Hematopoietic multipotent progenitor cell treated with erythropoietin and hydrocortisone succinate and interleukin-3 and kit ligand, for 8 days (in vitro differentiated cells): Measurements from ENCODE around the gene PAFAH1B2.
A peak's percentile ranks its signal among the peaks of the same experiment; 100 is the strongest.

Experiments used
- DNase-seq: peaks from one replicate; pipeline ENCODE4 v3.0.0-alpha.2; 2015

Gene PAFAH1B2

DNA sequence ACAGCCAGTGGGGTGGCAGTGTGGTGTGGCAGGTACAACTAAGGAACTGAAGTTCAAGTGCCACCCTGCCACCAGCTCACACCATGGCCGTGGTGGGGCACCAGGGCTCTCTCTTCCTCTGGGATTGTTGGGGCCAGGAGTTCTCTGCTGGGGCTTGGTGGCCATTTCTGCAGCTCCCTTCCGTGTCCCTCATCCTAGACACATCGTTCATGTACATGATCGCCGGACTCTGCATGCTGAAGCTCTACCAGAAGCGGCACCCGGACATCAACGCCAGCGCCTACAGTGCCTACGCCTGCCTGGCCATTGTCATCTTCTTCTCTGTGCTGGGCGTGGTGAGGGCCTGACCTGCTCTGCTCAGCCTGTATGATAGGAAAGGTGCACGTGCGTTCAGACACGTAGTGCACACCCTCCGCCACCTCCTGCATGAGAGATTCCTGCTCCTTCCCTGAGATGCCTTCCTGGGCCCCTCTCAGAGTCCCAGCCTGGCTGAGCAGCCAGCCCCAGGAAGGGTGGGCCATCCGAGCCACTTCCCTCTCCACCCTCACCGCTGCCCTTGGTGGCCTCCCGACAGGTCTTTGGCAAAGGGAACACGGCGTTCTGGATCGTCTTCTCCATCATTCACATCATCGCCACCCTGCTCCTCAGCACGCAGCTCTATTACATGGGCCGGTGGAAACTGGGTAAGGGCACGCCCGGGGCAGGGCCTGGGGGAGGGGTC is 47.8 kb downstream of the PAFAH1B2 start:
- no peak for DNase-seq

DNA sequence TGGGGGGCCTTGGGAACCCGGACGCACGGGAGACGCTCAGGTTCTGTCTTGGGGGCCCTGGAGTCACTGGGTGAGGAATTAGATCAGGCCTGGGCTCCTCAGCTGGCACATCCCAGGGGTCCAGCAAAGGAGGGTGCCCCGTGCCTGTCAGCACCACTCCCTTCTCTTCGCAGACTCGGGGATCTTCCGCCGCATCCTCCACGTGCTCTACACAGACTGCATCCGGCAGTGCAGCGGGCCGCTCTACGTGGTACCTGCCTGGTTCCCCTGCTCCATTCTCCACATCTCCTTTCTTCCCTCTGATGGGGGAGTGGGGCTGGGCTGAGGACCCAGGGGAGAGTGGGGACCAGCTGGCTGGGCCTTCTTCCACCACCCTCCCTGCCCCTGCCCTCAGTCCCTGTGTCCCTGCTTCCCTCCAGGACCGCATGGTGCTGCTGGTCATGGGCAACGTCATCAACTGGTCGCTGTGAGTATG is 48.4 kb downstream of the PAFAH1B2 start:
- no peak for DNase-seq

DNA sequence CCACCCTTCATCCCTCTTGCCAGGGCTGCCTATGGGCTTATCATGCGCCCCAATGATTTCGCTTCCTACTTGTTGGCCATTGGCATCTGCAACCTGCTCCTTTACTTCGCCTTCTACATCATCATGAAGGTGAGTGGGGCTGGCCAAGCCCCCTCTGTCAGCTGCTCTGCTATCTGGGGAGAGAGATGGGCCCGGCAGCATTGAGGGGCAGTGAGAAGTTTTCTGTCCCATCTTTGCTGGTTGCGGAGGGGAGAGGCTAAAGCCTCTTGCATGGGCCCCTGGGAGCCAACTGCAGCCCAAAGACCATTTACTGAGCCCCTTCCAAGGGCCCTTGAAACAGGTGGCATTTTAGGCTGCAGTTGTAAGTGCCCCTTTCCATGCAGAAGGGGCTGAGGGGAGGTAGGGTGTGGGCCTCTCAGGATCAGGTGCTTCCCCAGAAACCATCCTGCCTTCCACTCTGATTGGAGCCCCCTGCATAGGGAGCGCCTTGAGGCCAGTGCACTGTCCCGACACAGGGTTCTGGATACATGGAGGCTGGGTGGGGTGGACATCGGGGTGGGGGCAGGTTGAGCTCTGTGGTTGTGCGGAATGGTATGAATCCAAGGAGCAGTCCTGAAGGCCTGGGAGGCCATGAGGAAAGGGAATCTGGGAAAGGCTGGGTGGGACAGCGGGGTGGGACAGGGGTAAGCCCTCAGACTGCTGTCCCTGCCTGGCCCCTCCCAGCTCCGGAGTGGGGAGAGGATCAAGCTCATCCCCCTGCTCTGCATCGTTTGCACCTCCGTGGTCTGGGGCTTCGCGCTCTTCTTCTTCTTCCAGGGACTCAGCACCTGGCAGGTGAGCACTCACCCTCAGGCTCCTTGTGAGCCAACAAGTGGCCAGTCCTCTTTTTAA is 49.3 kb downstream of the PAFAH1B2 start:
- DNase-seq: no peak

DNA sequence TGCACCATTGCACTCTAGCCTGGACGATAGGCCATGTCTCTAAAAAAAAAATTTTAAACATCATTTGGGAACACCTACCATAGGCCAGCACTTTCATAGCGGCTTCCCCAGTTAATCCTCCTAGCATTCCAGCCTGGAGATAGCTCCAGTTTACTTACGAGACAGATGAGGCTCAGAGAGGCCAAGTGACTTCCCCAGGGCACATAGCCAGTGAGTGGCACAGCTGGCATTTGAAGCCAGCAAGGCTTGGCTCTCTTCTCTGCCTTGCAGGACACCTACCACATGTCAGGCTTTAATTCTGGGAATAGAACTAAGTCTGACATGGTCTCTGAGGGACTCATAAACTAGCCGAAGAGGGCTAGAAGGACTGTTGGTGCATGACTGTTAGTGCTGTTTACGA is 50.2 kb downstream of the PAFAH1B2 start:
- DNase-seq: no peak

DNA sequence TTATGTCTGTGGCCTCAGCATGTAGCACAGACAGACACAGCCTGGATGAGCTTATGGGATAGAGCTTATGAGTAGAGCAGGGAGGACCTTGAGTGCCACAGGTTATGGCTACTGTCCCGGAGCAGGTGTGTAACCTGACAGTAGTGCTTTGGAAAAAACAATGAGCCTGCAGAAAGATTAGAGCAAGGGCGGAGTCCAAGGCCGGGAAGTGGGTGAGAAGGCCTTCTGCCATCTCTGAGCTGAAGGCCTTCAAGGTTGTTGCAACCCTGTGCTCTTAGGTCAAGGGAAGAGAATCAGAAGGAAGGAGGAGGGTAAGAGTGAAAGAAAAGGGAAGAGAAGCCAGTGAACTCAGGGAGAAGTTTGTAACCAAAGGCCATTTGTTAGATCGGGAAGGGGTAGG is 51.2 kb downstream of the PAFAH1B2 start:
- no peak for DNase-seq

DNA sequence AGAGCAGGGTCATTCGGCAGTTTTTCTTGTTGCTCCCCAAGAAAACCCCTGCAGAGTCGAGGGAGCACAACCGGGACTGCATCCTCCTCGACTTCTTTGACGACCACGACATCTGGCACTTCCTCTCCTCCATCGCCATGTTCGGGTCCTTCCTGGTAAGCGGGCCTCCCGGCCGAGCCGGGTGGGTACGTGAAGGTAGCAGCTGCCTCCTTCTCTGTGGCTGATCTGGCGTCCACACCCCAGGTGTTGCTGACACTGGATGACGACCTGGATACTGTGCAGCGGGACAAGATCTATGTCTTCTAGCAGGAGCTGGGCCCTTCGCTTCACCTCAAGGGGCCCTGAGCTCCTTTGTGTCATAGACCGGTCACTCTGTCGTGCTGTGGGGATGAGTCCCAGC is 51.7 kb downstream of the PAFAH1B2 start:
- no peak for DNase-seq

DNA sequence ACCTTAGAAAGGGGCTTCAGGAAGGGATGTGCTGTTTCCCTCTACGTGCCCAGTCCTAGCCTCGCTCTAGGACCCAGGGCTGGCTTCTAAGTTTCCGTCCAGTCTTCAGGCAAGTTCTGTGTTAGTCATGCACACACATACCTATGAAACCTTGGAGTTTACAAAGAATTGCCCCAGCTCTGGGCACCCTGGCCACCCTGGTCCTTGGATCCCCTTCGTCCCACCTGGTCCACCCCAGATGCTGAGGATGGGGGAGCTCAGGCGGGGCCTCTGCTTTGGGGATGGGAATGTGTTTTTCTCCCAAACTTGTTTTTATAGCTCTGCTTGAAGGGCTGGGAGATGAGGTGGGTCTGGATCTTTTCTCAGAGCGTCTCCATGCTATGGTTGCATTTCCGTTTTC is 52.9 kb downstream of the PAFAH1B2 start:
- no peak for DNase-seq

DNA sequence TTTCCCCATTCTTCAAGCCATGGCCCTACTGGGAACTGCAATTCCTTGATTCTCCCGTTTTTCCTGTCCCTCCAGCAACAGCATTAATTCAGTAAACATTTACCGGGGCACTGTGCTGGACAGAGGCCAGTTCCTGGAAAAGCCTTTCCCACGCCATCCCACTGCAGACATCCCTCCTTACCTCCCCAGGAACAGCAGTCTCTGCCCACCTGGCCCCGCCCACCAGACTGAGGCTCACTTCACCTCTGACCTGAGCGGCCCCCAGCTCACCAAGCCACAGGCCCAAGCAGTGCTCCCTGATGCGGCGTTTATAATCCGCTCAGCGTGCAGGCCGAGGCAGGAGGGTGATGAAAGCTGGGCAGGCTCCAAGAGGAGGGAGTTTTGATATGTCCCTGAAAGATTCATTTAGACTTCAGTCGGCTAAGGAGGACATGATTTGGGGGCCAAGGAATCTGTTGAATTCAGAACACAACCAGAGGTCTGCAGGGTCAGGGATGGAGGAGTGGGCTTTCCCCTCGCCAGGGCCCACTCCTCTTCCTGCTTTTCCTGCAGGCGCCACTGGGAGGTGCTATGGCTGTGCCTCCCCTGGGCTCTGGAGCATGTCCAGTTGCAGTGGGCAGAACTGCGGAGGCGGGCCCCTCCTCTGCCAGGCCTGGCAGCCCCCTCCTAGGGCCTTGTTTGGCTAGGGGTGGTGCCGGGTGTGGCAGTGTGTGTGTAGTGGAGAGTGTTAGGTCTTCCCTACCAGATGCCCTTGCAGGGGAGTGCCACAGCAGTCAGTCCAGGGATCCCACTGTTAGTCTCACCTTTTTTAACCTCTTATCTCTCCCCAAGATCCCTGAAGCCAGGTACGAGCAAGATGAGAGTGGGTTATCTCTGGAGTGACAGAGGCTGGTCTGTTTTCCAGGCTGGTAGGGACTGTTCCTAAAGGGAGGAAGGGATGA is 53.7 kb downstream of the PAFAH1B2 start:
- peak; percentile 37 for DNase-seq

DNA sequence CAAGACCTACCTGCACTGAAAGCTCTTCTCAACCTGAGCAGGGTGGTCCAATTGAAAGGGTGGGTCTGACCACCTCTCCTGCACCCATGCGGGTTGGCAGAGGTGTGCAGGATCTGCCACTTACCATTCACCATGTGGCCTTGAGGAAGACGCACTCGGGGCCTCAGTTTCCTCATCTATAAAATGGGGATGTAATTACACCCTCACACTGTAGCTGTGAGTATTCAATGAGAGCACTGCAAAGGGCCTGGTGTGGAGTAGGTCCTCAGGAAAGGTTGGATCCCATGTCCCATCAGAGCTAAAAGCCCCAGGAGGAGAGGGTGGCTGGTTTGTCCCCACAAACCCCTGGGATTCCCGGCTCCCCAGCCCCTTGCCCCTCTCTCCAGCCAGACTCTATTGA is 54.5 kb downstream of the PAFAH1B2 start:
- no peak for DNase-seq

DNA sequence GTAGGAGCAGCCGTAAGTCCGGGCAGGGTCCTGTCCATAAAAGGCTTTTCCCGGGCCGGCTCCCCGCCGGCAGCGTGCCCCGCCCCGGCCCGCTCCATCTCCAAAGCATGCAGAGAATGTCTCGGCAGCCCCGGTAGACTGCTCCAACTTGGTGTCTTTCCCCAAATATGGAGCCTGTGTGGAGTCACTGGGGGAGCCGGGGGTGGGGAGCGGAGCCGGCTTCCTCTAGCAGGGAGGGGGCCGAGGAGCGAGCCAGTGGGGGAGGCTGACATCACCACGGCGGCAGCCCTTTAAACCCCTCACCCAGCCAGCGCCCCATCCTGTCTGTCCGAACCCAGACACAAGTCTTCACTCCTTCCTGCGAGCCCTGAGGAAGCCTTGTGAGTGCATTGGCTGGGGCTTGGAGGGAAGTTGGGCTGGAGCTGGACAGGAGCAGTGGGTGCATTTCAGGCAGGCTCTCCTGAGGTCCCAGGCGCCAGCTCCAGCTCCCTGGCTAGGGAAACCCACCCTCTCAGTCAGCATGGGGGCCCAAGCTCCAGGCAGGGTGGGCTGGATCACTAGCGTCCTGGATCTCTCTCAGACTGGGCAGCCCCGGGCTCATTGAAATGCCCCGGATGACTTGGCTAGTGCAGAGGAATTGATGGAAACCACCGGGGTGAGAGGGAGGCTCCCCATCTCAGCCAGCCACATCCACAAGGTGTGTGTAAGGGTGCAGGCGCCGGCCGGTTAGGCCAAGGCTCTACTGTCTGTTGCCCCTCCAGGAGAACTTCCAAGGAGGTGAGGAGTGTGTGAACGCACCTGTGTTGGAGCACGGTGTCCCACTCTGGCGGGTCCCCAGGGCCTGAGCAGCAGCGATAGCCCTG is 55.2 kb downstream of the PAFAH1B2 start, which contains the start of gene TAGLN:
TAGLN (plus strand) TSS at position 318 of the 863 bp plus-strand sequence. CDS start 3,644 bp downstream, outside the sequence.
- no peak for DNase-seq

DNA sequence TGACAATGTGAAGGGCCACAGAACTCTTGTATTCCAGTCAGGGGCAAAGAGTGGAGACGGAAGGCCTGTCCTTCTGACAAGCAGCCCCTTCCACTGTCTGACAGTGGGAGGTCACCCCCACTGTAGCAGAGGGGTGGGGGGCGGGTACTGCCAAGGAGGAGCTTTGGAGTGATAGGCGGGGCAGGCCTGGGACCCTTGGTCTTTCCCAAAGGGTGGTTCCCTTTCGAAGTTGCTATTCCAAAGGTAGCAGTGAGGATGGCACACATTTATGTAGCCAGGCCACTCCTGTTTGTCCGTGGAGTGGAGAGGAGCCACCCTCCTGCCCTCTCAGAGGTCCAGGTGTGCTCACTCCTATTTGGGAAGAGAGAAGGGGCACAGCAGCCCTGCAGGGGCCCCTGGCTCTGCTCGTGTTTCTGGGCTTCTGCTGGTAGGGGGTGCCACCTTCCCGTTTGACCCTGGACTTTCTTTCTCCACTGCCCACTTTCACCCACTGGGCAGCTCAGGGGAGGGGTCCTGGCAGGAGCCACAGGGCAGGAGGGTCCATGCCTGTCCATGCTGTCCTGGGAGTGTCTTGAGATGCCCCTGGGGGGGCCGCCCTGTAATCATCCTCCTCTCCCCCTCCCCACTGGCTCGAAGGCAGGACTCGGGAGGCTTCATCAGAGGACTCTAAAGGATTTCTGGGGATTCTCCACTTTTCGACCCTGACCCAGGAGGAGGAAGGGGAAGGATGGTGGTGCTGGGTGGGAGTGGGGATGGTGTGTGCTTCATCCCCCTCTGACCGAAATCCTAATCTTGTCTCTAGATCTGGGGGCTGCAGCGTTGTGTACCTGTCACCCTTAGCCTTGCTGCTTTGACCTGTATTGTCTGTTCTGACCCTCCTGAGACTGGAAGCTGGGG is 56.1 kb downstream of the PAFAH1B2 start:
- DNase-seq: no peak

DNA sequence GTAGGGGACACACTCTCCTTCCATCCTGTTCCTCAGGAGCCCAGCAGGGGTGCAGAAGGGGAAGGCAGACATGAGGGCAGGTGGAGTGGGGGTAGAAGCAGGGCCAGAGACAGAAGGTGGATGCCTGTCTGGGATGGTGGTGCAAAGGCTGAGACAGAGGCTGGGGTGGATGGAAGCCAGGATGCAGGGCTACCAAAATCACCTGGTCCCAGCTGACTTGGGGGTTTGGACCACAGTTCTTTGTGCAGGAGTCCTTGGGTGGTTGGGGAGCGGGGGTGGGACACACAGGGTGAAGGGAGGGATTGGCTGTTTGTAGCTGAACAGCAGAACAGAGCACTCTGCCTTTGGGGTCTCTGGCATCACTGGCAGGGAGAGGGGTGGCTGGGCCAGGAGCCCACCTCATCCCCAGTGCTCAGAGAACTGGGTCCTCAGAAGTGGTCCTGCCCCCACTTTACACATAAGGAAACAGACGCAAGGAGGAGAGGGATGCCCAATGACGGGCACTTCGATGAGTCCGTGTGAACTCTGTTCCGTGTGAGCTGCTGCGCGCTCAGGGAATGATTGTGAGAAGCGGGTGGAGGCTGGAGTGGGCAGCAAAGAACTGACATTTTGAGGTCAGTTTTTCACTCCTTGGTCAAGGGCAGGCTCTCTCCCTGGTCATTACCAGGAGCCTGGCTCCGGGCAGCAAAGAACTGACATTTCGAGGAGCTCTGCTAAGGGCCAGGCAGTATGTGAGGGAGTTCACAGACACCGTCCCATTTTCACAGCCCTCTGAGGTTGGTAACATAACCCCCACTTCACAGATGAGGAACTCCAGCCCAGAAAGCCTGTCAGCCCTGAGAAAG is 56.9 kb downstream of the PAFAH1B2 start:
- DNase-seq: no peak

DNA sequence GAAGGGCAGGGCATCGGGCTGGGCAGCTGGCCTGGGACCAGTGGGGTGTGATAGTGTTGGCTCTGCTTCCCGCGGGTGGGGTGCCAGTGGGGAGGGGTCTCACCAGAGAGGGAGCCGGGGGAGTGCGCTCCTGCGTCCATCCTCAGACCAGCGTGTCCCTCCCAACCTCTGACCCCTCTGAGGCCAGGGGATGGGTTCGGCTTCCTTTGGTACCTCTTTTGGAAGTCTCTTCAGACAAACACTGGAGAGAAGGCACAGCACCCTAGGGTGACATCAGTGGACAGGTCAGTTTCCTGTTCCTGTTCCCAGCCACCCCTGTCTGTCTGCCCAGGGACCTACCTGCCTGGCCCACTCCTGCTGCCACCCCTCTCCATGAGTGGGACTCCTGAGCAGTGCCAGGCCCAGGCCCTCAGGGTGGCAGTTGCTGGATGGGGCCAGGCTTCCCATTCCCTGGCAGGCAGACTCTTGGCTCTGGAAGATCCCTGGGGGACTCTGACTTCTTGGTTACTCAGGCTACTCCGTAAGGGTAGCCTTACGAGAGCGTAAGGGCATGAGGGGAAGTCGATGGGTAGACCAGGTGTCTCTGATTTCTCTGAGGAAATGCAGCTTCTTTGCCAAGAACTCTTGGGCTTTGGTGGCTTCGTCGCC is 57.7 kb downstream of the PAFAH1B2 start:
- no peak for DNase-seq

DNA sequence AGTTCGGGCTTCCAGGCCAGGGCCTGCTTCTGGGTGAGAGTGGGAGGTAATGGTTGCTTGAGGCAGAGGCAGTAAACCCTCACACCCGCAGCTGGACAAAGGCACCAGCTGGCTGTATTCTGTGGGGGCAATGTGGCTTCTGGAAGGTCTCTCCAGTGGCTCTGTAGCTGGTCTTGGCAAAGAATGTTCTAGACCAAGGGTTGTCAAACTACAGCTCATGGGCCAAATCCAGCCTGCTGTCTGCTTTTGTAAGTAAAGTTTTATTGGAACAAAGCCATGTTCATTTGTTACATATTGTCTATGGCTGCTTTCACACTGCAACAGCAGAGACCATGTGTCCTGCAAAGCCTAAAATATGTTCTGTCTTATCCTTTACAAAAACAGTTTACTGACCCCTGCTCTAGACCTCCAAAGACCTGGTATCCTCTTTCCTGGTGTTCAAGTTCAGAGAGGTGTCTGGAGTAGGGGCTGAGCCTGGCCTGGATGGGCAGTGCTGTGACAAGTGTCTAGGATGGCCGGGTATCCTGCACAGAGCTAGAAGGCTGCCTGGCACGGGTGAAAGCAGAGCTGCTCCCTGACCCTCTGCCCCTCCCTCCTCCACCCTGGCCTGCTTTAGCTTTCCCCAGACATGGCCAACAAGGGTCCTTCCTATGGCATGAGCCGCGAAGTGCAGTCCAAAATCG is 58.4 kb downstream of the PAFAH1B2 start:
- DNase-seq: no peak

DNA sequence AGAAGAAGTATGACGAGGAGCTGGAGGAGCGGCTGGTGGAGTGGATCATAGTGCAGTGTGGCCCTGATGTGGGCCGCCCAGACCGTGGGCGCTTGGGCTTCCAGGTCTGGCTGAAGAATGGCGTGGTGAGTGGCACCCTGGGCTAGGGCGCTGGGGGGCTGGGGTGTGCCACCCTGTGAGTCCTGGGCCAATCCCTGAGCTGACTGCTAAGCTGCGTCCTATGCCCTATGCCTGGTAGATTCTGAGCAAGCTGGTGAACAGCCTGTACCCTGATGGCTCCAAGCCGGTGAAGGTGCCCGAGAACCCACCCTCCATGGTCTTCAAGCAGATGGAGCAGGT is 59.0 kb downstream of the PAFAH1B2 start:
- DNase-seq: no peak

DNA sequence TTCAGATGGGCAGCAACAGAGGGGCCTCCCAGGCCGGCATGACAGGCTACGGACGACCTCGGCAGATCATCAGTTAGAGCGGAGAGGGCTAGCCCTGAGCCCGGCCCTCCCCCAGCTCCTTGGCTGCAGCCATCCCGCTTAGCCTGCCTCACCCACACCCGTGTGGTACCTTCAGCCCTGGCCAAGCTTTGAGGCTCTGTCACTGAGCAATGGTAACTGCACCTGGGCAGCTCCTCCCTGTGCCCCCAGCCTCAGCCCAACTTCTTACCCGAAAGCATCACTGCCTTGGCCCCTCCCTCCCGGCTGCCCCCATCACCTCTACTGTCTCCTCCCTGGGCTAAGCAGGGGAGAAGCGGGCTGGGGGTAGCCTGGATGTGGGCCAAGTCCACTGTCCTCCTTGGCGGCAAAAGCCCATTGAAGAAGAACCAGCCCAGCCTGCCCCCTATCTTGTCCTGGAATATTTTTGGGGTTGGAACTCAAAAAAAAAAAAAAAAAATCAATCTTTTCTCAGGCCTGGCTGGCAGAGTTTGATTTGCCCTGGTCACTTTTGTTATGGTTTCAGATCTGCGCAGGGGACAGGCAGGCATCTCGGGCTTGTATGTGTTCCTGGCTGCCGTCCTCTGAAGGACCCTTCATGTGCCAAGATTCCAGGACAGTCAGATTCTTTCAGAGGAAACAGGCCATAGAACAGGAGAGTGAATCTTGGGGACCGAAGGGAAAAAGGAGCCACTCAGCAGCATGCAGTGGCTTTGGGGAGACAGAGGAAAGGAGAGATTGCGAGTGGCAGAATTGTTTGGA is 60.4 kb downstream of the PAFAH1B2 start:
- no peak for DNase-seq

DNA sequence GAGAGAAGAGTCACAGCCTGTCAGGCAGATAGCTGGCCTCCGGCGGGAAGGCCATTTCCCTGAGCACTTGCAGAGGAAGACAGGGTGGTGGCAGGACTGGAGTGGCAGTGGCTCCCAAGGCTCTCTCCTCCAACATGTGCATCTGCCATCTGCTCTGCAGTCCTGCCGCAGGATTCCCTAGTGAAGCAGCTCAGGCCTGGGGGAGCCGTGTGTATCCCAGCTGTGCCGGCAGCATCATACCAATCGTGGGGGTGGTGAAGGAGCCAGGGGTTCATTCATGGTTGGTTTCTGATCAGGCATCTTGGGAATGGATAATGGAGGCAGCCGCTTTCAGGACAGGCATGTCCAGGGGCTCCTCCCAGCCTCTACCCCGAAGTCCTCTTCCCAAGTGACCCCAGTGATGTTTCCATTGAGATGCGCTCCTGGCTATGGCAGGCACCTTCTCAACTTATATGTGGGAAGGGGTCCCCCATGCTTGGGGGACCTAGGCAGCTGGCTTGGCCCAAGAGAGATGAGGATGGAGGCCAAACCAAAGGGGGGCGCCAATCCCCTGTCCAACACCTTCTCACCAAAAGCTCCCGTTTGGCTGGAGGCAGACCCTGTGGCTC is 61.2 kb downstream of the PAFAH1B2 start:
- no peak for DNase-seq
